ENCODE data around the gene OPN4. TPM values are rescaled to one million over a fixed set of nuclear protein-coding genes. Genes with fewer than 3 reads are reported as not detected.

Gene OPN4
- total and polyA plus RNA-seq, 2 of the 13 experiments (the other 11 are each of a cell fraction or from before 2014, with no cell fraction given), result not detected

- TF ChIP-seq DDIT3 (CRISPR knock-in tag; IDR thresholded peaks at IDR 0.05) (no peak), TFAP4 (IDR thresholded peaks at IDR 0.05; ENCODE audit: borderline replicate concordance, low read depth) (no peak), ZNF704 (CRISPR knock-in tag; IDR thresholded peaks at IDR 0.05; ENCODE audit: borderline replicate concordance) (no peak; the same call in 1 of the 2 replicates), SALL1 (CRISPR knock-in tag; IDR thresholded peaks at IDR 0.05) (peak; percentile 68), ZBTB37 (CRISPR knock-in tag; IDR thresholded peaks at IDR 0.05) (no peak), NR2F2 (IDR thresholded peaks at IDR 0.05; ENCODE audit: borderline replicate concordance, low read depth) (no peak), TERF1 (CRISPR knock-in tag; IDR thresholded peaks at IDR 0.05) (no peak), PAF1 (CRISPR knock-in tag; IDR thresholded peaks at IDR 0.05) (no peak), ZFX (CRISPR knock-in tag; IDR thresholded peaks at IDR 0.05; ENCODE audit: low read depth) (peak; percentile 88), ZZZ3 (CRISPR knock-in tag; IDR thresholded peaks at IDR 0.05; ENCODE audit: borderline replicate concordance) (no peak), BRCA1 (CRISPR knock-in tag; IDR thresholded peaks at IDR 0.05) (no peak), JARID2 (CRISPR knock-in tag; IDR thresholded peaks at IDR 0.05; ENCODE audit: insufficient replicate concordance) (no peak), SATB2 (CRISPR knock-in tag; IDR thresholded peaks at IDR 0.05) (no peak), RBFOX2 (IDR thresholded peaks at IDR 0.05; ENCODE audit: low read depth, low read length) (peak; percentile 75), ESRRA (CRISPR knock-in tag; IDR thresholded peaks at IDR 0.05; ENCODE audit: low read depth) (peak; percentile 53; the same call in 1 of the 2 replicates), ZNF17 (CRISPR knock-in tag; IDR thresholded peaks at IDR 0.05) (no peak), ZNF160 (CRISPR knock-in tag; IDR thresholded peaks at IDR 0.05) (no peak), ZNF782 (CRISPR knock-in tag; IDR thresholded peaks at IDR 0.05; ENCODE audit: borderline replicate concordance) (0 out of 2 replicates have a peak, but pooled peaks have one; percentile 20), ZNF317 (CRISPR knock-in tag; IDR thresholded peaks at IDR 0.05) (no peak), ZNF761 (CRISPR knock-in tag; conservative IDR thresholded peaks at IDR 0.05) (no peak), KDM4B (CRISPR knock-in tag; IDR thresholded peaks at IDR 0.05) (no peak), ZMYM2 (CRISPR knock-in tag; IDR thresholded peaks at IDR 0.05) (peak; percentile 59; the same call in 1 of the 2 replicates), CCAR2 (optimal IDR thresholded peaks at IDR 0.05; ENCODE audit: low read depth, low read length) (no peak)
- TF ChIP-seq, protein P1, sequence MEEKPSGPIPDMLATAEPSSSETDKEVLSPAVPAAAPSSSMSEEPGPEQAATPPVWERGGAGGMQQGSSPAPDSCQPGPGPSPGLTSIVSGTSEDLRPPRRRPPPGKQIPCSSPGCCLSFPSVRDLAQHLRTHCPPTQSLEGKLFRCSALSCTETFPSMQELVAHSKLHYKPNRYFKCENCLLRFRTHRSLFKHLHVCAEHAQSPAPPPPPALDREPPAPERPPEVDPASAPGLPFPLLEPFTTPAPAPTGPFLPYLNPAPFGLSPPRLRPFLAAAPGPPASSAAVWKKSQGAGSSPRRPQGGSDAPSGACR (CRISPR knock-in tag; IDR thresholded peaks at IDR 0.05), result no peak
- TF ChIP-seq, protein P2, sequence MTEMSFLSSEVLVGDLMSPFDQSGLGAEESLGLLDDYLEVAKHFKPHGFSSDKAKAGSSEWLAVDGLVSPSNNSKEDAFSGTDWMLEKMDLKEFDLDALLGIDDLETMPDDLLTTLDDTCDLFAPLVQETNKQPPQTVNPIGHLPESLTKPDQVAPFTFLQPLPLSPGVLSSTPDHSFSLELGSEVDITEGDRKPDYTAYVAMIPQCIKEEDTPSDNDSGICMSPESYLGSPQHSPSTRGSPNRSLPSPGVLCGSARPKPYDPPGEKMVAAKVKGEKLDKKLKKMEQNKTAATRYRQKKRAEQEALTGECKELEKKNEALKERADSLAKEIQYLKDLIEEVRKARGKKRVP (CRISPR knock-in tag; IDR thresholded peaks at IDR 0.05), result no peak
Measured at GRCh38 chr10:86710987-86711512, 56.7 kb downstream of the OPN4 start (continued).
